LNCaP clone FGC (cell line): ENCODE results near the gene TAPBPL.
"Not testable (repeated sequence)": the region's sequence is repeated elsewhere in the genome, so short reads cannot be mapped to it uniquely, and the experiment has no call there.

Source experiments
- DNase-seq: peaks from one replicate; pipeline ENCODE4 v3.0.0-alpha.2; 2011; ENCODE audit warnings: low read depth
- H3K4me3 ChIP-seq: 2 replicates; pipeline ENCODE4 v1.5.1; 2011; ENCODE audit warnings: mild to moderate bottlenecking, low read depth, low read length, control low read depth
- TF ChIP-seq, protein P1 (sequence below): IDR thresholded peaks from 2 replicates; pipeline ENCODE4 v1.5.1; 2012; ENCODE audit warnings: mild to moderate bottlenecking; ENCODE audit not compliant: control insufficient read depth, insufficient read depth; ENCODE audit errors: extremely low read depth

The TAPBPL gene

DNA sequence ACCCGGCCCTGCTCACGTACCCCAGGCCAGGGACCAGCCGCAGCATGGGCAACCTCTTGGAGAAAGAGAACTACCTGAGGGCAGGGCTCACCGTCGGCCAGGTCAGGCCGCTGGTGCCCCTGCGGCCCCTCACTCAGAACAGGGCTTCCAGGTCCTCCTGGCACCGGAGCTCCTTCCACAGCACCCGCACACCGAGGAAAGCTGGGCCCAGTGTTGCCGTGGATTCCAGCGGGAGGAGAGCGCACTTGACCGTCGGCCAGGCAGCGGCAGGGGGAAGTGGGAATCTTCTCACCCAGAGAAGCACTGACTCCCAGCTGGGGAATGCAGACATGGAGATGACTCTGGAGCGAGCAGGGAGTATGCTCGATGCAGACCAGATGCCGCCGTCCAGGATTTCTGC, 26.6 kb downstream of the TAPBPL start:
- TF ChIP-seq, protein P1, sequence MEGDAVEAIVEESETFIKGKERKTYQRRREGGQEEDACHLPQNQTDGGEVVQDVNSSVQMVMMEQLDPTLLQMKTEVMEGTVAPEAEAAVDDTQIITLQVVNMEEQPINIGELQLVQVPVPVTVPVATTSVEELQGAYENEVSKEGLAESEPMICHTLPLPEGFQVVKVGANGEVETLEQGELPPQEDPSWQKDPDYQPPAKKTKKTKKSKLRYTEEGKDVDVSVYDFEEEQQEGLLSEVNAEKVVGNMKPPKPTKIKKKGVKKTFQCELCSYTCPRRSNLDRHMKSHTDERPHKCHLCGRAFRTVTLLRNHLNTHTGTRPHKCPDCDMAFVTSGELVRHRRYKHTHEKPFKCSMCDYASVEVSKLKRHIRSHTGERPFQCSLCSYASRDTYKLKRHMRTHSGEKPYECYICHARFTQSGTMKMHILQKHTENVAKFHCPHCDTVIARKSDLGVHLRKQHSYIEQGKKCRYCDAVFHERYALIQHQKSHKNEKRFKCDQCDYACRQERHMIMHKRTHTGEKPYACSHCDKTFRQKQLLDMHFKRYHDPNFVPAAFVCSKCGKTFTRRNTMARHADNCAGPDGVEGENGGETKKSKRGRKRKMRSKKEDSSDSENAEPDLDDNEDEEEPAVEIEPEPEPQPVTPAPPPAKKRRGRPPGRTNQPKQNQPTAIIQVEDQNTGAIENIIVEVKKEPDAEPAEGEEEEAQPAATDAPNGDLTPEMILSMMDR, result no peak
- no peak for DNase-seq
- H3K4me3 ChIP-seq, result no peak overlapping the region

DNA sequence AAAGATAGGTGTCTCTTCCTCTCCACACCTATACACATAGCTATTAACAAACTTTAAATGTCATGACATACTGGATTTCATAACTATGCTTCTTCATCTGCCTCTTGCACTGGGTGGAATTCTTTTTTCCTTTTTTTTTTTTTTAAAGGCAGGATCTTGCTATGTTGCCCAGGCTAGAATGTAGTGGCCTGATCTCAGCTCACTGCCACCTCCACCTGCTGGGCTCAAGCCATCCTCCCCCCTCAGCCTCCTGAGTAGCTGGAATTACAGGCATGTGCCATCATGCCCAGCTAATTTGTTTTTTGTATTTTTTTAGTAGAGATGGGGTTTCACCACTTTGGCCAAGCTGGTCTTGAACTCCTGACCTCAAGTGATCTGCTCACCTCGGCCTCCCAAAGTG, 36.4 kb downstream of the TAPBPL start:
- TF ChIP-seq, protein P1, result no peak
- DNase-seq, result no peak
- no peak overlapping the region for H3K4me3 ChIP-seq

DNA sequence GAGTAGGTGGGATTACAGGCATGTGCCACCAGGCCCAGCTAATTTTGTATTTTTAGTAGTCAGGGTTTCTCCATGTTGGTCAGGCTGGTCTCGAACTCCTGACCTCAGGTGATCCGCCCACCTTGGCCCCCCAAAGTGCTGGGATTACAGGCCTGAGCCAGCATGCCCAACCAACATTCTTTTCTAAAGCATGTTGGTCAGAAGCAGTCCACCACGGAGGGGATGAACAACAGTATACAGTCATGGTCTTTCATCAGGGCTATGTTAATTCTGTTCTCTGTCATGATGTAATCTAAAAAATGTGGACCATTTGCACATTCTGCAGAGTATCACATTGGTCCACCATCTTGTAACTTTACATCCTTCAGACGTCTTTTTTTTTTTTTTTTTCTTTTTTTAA, 37.6 kb downstream of the TAPBPL start:
- no peak for DNase-seq
- no peak overlapping the region for H3K4me3 ChIP-seq
- TF ChIP-seq, protein P1, result no peak

DNA sequence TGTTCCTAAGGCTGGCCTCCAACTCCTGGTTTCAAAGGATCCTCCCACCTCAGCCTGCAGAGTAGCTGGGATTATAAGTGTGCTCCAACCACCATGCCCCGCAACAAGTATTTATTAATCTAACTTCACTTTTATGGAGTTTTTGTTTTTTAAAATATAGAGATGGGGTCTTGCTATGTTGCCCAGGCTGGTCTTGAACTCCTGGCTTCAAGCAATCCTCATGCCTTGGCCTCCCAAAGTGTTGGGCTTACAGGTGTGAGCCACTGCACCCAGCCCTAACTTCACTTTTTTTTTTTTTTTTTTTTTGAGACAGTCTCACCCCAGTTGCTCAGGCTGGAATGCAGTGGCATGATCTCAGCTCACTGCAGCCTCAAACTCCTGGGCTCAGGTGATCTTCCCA, 38.8 kb downstream of the TAPBPL start:
- not testable (repeated sequence) for DNase-seq

DNA sequence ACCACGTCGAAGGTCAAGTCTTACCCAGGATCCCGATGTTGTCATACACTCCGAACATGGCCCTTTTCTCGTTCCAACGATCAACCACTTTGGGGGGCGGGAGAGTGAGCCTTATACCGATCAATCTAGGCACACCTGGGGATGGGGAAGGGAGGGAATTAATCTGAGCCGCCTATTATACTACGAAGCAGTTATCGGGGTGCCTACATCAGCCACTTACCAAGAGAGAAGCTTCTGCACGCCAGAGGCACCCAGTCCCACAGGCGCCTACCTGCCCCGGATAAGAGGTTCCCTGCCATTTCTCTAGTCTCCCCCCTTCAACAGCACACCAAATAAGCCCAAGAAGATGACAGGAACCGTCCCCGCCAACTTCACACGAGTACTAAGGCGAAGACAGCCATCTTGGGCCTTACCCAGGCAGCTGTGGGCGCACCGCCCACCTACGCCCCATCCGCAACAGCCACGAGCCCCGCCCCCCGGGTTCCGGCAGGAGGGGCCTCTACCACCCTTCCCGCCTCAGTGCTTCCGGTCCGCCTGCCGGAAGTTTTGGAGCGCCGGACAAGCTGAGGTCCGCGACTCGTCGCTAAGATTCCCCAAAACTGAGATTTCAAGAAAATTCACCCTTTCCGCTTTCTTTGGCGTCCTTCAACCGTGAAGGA, 41.1 kb downstream of the TAPBPL start, which contains the start of gene MRPL51:
TSS of gene MRPL51 (minus strand) at position 425 of the 659 bp plus-strand sequence. CDS start at position 299, 126 bp downstream.
- H3K4me3 ChIP-seq, result peak within 1 kb of the TSS; percentile 99
- TF ChIP-seq, protein P1, result no peak
- peak; percentile 82 for DNase-seq

More for the DNA sequence above, 38.8 kb downstream of the TAPBPL start:
- not testable (repeated sequence) for H3K4me3 ChIP-seq

DNA sequence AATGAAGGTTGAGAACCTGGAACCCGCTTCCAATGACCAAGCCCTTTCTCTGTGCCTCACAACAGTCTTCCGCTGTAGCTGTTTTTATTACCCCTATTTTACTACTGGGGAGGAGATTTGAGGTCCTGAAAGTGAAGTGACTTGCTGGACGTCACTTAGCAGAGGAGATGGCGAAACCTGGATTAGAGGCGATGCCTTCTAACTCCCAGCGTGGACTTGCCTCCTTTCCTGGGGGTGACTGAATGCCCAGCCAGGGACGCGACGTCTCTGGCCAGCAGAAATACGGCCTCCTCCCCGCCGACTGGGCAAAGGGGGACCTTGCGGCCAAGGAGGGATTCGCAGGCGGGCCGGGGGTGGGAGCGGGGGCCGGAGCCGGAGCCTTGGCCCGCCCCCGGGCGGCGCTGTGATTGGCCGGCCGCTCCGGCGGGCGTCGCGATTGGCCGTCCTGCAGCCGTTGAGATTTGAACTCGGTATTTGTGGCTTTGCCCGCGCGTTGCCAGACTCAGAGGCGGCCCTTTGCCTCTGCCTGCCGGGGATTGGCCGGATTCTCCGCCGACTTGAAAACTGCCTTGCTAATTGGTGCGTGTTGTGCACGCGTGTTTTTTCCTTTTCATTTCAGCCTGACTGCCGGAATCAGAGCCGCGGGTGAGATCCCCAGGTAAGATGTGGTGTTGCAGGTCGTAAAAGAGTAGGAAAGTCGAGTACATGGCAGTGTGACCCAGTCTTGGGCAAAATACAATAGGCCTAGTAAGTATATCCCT, 41.8 kb downstream of the TAPBPL start, which contains the start of gene NCAPD2:
TSS of gene NCAPD2 (plus strand) at position 606 of the 761 bp plus-strand sequence. CDS start 997 bp downstream, outside the sequence.
- DNase-seq, result peak; percentile 92
- peak within 1 kb of the TSS; percentile 99 for H3K4me3 ChIP-seq
- TF ChIP-seq, protein P1, result no peak

DNA sequence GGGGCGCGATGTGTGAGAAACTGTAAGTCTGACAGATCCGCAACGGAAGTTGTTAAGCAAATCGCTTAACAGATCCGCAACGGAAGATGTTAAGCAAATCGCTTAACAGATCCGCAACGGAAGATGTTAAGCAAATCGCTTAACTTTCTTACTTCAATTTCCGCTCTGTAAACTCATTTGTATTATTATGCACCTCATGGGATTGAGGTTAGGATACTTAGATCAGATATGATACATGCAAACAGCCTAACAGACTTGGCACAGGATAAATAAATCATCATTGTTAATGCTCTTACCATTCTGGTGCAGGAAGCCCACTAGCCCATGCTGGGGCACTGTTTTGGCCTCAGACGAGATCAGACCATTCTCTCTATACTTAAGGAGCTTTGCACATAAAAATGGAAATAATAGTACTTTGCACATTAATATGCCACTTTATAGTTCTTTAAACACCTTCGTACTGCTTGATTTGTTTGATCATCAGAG, 42.5 kb downstream of the TAPBPL start:
- DNase-seq, result no peak
- TF ChIP-seq, protein P1, result no peak
- peak overlapping the region; percentile 99 for H3K4me3 ChIP-seq
